Liver (tissue), 9 donors: Measurements from ENCODE around the gene SCGB3A1. TPM values are rescaled to one million over a fixed set of nuclear protein-coding genes. Genes with fewer than 3 reads are reported as not detected.
A peak's percentile ranks its signal among the peaks of the same experiment; 100 is the strongest.

ENCODE experiments used
- DNase-seq: peaks from one replicate; pipeline ENCODE4 v3.0.0-alpha.2; 2017; ENCODE audit warnings: low spot score
- H3K27ac ChIP-seq, 2 donors: one replicate each; pipeline ENCODE4 v1.7.0; 2013; ENCODE audit warnings: inconsistent platforms in 2 of 2, low read length in 2 of 2, control low read depth in 1 of 2, low read depth in 1 of 2, mild to moderate bottlenecking in 1 of 2
- H3K27me3 ChIP-seq, 4 donors: one replicate each; pipeline versions ENCODE4 v1.6.1 to v1.7.0; 2013; ENCODE audit warnings: low read length in 3 of 4, inconsistent platforms in 1 of 4, mild to moderate bottlenecking in 1 of 4, moderate library complexity in 1 of 4; ENCODE audit not compliant: control insufficient read depth in 4 of 4, insufficient read depth in 4 of 4
- H3K36me3 ChIP-seq, 4 donors: one replicate each; pipeline versions ENCODE4 v1.6.1 to v1.7.0; 2013; ENCODE audit warnings: low read length in 3 of 4, mild to moderate bottlenecking in 3 of 4, low read depth in 1 of 4, moderate library complexity in 1 of 4; ENCODE audit not compliant: control insufficient read depth in 4 of 4, insufficient read depth in 3 of 4
- H3K4me1 ChIP-seq, 4 donors: one replicate each; pipeline versions ENCODE4 v1.6.1 to v1.7.0; 2013; ENCODE audit warnings: low read length in 3 of 4, mild to moderate bottlenecking in 3 of 4, moderate library complexity in 1 of 4; ENCODE audit not compliant: control insufficient read depth in 4 of 4, insufficient read depth in 4 of 4
- H3K4me3 ChIP-seq, 3 donors: one replicate each; pipeline versions ENCODE4 v1.6.1 to v1.7.0; 2013; ENCODE audit warnings: low read length in 3 of 3, control low read depth in 1 of 3, low read depth in 1 of 3, mild to moderate bottlenecking in 1 of 3
- H3K9ac ChIP-seq, 2 donors: one replicate each; pipeline ENCODE4 v1.7.0; 2013; ENCODE audit warnings: low read length in 2 of 2, mild to moderate bottlenecking in 2 of 2, moderate library complexity in 2 of 2, control low read depth in 1 of 2, low read depth in 1 of 2
- H3K9me3 ChIP-seq, 4 donors: one replicate each; pipeline versions ENCODE4 v1.6.1 to v1.7.0; 2013; ENCODE audit warnings: low read length in 3 of 4; ENCODE audit not compliant: control insufficient read depth in 4 of 4
- EGR1 ChIP-seq, 2 donors: IDR thresholded peaks; 2 replicates each; pipeline ENCODE4 v1.6.1; 2016 to 2018; ENCODE audit warnings: antibody characterized with exemption in 2 of 2, low read depth in 2 of 2
- FOXA2 ChIP-seq: IDR thresholded peaks from 2 replicates; pipeline ENCODE4 v1.6.1; 2016; ENCODE audit warnings: antibody characterized with exemption
- JUND ChIP-seq, 2 donors: IDR thresholded peaks; 2 replicates each; pipeline ENCODE4 v1.6.1; 2016; ENCODE audit warnings: antibody characterized with exemption in 2 of 2
- NR2F2 ChIP-seq: IDR thresholded peaks from 2 replicates; pipeline ENCODE4 v1.6.1; 2016; ENCODE audit warnings: antibody characterized with exemption
- RAD21 ChIP-seq, 2 donors: IDR thresholded peaks; 2 replicates each; pipeline ENCODE4 v1.6.1; 2016; ENCODE audit warnings: antibody characterized with exemption in 2 of 2, mild to moderate bottlenecking in 2 of 2
- RXRA ChIP-seq, 2 donors: IDR thresholded peaks; 2 replicates each; pipeline ENCODE4 v1.6.1; 2017 to 2018; ENCODE audit warnings: antibody characterized with exemption in 2 of 2, mild to moderate bottlenecking in 1 of 2
- SP1 ChIP-seq: IDR thresholded peaks from 2 replicates; pipeline ENCODE4 v1.6.1; 2018; ENCODE audit warnings: antibody characterized with exemption, mild to moderate bottlenecking
- WGBS: extraction: QIAGEN DNeasy Blood & Tissue Kit; methylation state at CpG from one replicate; pipeline ENCODE4 v1.1.7; 2013; 5-methylcytosine and 5-hydroxymethylcytosine counted together
- polyA plus RNA-seq, 2 donors: library from polyadenylated mRNA; stranded (reverse) in 1 of 2; unstranded in 1 of 2; fragments of 200-250 nt in 1 of 2; fragments of >200 nt in 1 of 2; fragmentation: Nextera tagmentation in 1 of 2; extraction: Ambion mirVana in 1 of 2; gene quantifications; one replicate each; pipeline versions ENCODE4 v1.2.1 to v1.2.3, GENCODE V29; 2013 to 2015
- total RNA-seq, 2 donors: library from RNA; depleted of rRNA; stranded (reverse); fragments of >200 nt; gene quantifications; one replicate each; pipeline ENCODE4 v1.2.3, GENCODE V29; 2014
- TF ChIP-seq, protein P1 (sequence below): IDR thresholded peaks from 2 replicates; pipeline ENCODE4 v1.6.1; 2016; ENCODE audit warnings: antibody characterized with exemption
- donor health status: healthy.
- donor health status: healthy.
- donor health status: healthy.
- donor health status: healthy.
- donor health status: healthy.

The SCGB3A1 gene, protein sequence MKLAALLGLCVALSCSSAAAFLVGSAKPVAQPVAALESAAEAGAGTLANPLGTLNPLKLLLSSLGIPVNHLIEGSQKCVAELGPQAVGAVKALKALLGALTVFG
- total RNA-seq = not detected
- 1 to 10 TPM; 1.5 TPM for polyA plus RNA-seq

DNA sequence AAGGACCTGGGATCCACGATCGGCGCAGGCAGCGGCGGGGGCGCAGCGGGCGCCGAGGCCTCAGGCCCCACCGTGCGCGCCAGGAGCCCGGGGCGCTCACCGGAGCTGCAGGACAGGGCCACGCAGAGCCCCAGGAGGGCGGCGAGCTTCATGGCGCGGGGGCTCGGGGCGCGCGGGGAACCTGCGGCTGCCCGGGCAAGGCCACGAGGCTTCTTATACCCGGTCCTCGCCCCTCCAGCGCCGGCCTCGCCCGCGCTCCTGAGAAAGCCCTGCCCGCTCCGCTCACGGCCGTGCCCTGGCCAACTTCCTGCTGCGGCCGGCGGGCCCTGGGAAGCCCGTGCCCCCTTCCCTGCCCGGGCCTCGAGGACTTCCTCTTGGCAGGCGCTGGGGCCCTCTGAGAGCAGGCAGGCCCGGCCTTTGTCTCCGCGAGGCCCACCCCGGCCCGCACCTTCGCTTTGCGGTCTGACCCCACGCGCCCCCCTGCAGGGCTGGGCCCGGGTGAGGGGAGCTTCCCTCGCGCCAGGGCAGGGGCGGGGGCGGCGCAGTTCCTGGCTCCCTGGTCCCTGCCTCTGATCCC lies at the start of gene SCGB3A1:
Gene SCGB3A1, minus strand, starts transcription at position 189 of the 577 bp plus-strand sequence. Its CDS starts 37 bp downstream, at position 152.
- DNase-seq = no peak
- TF ChIP-seq SP1 = no peak
- Histone ChIP-seq H3K4me3 (peak within 1 kb of the TSS in 1 of 3 donors; percentile 20), H3K9me3 (no peaks in the 10 kb centered on the region), H3K4me1 (peaks cover 5 to 27% (median 16%) of the 10 kb centered on the region in 4 donors), H3K36me3 (no peaks in the 10 kb centered on the region), H3K9ac (no peak within 1 kb of the TSS), H3K27me3 (peaks cover 0 to 8% (median 0%) of the 10 kb centered on the region in 4 donors), H3K27ac (no peak within 1 kb of the TSS)
- WGBS = 7% methylated on average over 60 of the region's 60 CpGs

DNA sequence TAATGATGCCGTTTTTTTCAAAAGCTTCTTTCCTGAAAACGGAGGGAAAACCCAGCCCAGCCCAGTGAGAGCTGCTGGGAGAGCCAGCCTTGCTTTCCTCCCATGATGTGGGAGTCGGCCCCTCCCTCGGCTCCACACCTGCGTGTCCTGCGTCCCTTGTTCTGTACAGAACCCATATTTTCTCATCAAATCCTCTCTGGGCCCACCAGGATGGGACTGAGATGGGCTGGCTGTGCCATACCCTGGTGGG lies 49.2 kb upstream of the SCGB3A1 start:
- DNase-seq = no peak
- WGBS = 62% methylated on average over 6 of the region's 6 CpGs
- TF ChIP-seq, protein P1, sequence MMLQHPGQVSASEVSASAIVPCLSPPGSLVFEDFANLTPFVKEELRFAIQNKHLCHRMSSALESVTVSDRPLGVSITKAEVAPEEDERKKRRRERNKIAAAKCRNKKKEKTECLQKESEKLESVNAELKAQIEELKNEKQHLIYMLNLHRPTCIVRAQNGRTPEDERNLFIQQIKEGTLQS = no peak

DNA sequence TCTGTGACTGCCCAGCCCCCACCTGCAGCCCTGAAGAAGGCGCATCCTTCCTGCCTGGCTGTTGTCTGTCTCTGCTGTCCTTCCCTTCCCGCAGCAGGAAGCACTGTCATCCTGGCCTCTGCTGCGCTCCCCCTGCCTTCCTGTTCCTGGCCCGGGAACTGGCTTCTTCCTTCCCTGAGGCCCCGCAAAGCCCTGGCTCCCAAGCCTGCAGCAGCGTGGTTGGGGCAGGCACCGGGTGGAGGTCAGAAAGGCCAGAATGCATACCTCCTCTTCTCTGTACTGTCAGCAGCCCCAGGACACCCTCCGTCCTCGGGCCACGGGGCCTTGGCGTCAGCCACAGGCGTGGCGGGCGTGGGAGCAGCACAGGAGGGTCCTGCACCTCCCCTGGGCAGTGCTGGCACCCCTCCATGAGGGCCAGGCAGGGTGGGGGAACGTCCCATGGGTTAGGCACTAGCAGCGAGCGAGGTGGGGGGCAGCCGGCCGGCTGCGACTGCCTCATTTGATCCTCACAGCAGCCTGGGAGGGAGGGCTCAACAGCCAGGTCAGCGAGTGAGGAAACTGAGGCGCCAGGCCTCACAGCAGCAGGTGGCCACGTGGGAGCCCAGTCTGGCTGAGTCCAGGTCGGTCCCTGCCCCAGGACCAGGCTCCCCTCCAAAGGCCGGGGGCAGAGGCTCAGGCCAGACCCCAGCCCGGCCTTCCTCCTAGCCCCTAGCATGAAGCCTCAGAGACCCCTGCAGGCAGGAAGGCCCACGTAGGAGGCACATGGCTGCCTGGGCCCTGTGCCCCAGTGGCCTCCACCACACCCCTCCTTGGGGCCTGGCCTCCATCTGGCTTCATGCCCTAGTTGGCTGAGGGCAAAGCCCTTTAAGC lies 48.7 kb upstream of the SCGB3A1 start:
- H3K9me3 ChIP-seq = no peaks in the 10 kb centered on the region
- WGBS = 67% methylated on average over 27 of the region's 27 CpGs
- H3K4me1 ChIP-seq = peaks cover 0 to 5% (median 0%) of the 10 kb centered on the region in 4 donors
- no peaks in the 10 kb centered on the region for H3K36me3 ChIP-seq
- DNase-seq = no peak
- H3K9ac ChIP-seq = no peak overlapping the region
- no peak overlapping the region for H3K4me3 ChIP-seq
- TF ChIP-seq SP1 = no peak
- TF ChIP-seq EGR1 (IDR thresholded peaks at IDR 0.05; ENCODE audit: low read depth in 2 of 2) = peak in 1 of 2 donors; percentile 42
- TF ChIP-seq NR2F2 = peak; percentile 83
- no peak overlapping the region for H3K27ac ChIP-seq
- H3K27me3 ChIP-seq = no peaks in the 10 kb centered on the region

More for the DNA sequence above, 49.2 kb upstream of the SCGB3A1 start:
- peaks cover 0 to 5% (median 0%) of the 10 kb centered on the region in 4 donors for H3K4me1 ChIP-seq
- peak overlapping the region in 1 of 2 donors; percentile 31 for H3K27ac ChIP-seq
- H3K4me3 ChIP-seq = no peak overlapping the region
- H3K9ac ChIP-seq = no peak overlapping the region
- H3K27me3 ChIP-seq = no peaks in the 10 kb centered on the region
- H3K9me3 ChIP-seq = no peaks in the 10 kb centered on the region
- no peaks in the 10 kb centered on the region for H3K36me3 ChIP-seq

DNA sequence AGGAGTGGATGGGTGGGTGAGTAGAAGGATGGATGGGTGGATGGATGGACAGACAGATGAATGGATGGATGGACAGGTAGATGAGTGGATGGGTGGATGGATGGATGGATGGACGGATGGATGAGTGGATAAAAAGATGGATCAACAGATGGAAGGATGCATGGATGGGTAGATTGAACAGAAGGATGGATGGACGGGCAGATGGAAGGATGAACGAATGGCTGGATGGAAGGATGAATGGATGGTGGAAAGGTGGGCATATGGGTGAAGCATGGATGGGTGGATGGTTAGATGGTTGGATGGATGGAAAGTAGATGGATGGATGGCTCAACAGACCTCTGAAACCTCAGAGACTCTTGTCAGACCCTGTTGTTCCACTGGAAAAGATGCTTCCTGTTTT lies 48.0 kb upstream of the SCGB3A1 start:
- Histone ChIP-seq H3K4me1 (peaks cover 0 to 5% (median 0%) of the 10 kb centered on the region in 4 donors), H3K9me3 (no peaks in the 10 kb centered on the region), H3K4me3 (no peak overlapping the region), H3K27me3 (no peaks in the 10 kb centered on the region), H3K27ac (no peak overlapping the region), H3K9ac (no peak overlapping the region), H3K36me3 (no peaks in the 10 kb centered on the region)
- WGBS = 59% methylated on average over 3 of the region's 3 CpGs
- TF ChIP-seq SP1 (no peak), RXRA (IDR thresholded peaks at IDR 0.05) (no peak), FOXA2 (no peak), NR2F2 (no peak), RAD21 (IDR thresholded peaks at IDR 0.05) (no peak), JUND (IDR thresholded peaks at IDR 0.05) (no peak)
- no peak for DNase-seq
